ENCODE data around the gene CIDEC. TPM values are rescaled to one million over a fixed set of nuclear protein-coding genes. Genes with fewer than 3 reads are reported as not detected.

The CIDEC gene
- total and polyA plus RNA-seq, 2 of the 8 experiments (the other 6 are each of a cell fraction or from before 2014, with no cell fraction given): not detected

GRCh38 chr3:9843715-9844438 is 36.2 kb downstream of the CIDEC start, which contains the start of gene RPUSD3 (continued):
- TF ChIP-seq USF2 (IDR thresholded peaks at IDR 0.05; ENCODE audit: low read length): no peak
- no peak for TF ChIP-seq CHD1 (IDR thresholded peaks at IDR 0.05; ENCODE audit: low read depth, low read length)
- TF ChIP-seq CREB1 (IDR thresholded peaks at IDR 0.05): peak; percentile 44; the same call in 1 of the 2 replicates
- TF ChIP-seq SRF (IDR thresholded peaks at IDR 0.05; ENCODE audit: low read depth, low read length): no peak
- peak; percentile 72 for TF ChIP-seq TAF1 (IDR thresholded peaks at IDR 0.05; ENCODE audit: low read depth, low read length)
- no peak for TF ChIP-seq CEBPB (IDR thresholded peaks at IDR 0.05; ENCODE audit: low read depth, low read length)
- no peak for TF ChIP-seq RXRA (IDR thresholded peaks at IDR 0.05; ENCODE audit: insufficient read depth, low read depth, low read length)

All from H1 (cell line).